Dendritic cell treated with granulocyte-macrophage colony-stimulating factor and Interleukin-4, amounts not matched to agents 40 ng/mL and 50 ng/mL, for 4 days (primary cell): ENCODE results near the gene ERICH3.

Experiments used
- H3K27ac Mint-ChIP-seq: one replicate; pipeline ENCODE4 v1.8.0; 2022; ENCODE audit warnings: mild to moderate bottlenecking, mixed read lengths
- H3K27me3 Mint-ChIP-seq: one replicate; pipeline ENCODE4 v1.8.0; 2022; ENCODE audit warnings: mild to moderate bottlenecking, mixed read lengths
- H3K36me3 Mint-ChIP-seq: one replicate; pipeline ENCODE4 v1.8.0; 2022; ENCODE audit warnings: low read depth, mixed read lengths
- H3K4me1 Mint-ChIP-seq: one replicate; pipeline ENCODE4 v1.8.0; 2022; ENCODE audit warnings: low read depth, mixed read lengths
- H3K4me3 Mint-ChIP-seq: one replicate; pipeline ENCODE4 v1.8.0; 2022; ENCODE audit warnings: mild to moderate bottlenecking, moderate library complexity, mixed read lengths
- H3K9me3 Mint-ChIP-seq: one replicate; pipeline ENCODE4 v1.8.0; 2022; ENCODE audit warnings: mixed read lengths
- intact Hi-C: fragments of 100-400 bp; cut with micrococcal nuclease; formaldehyde crosslinking; loops from one replicate; pipeline ENCODE4 v1.15.0; 2022

Gene ERICH3

DNA sequence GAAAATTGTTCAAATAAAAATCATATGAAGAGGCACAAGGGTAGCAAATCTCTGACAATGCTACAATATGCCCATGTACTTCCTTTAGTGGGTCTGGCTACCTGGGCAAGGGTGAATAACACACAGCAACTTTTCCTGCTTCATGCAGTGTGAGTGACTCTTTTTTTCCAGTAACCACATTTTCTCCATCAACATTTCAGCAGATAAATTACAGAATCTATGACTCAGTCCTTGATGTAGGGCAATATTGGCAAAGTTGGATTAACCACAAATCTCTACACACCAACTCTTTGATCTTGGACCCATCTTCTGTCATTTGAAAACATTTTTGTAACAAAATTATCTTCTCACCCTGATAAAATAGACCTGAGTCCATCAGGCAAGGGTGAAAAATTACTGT is 31.7 kb downstream of the ERICH3 start:
- no peaks in the 10 kb centered on the region for H3K36me3 Mint-ChIP-seq
- H3K27me3 Mint-ChIP-seq = no peaks in the 10 kb centered on the region
- no peaks in the 10 kb centered on the region for H3K4me1 Mint-ChIP-seq
- intact Hi-C loops = no loop called here
- peaks cover 24% of the 10 kb centered on the region for H3K9me3 Mint-ChIP-seq
- H3K4me3 Mint-ChIP-seq = no peak overlapping the region
- no peak overlapping the region for H3K27ac Mint-ChIP-seq

DNA sequence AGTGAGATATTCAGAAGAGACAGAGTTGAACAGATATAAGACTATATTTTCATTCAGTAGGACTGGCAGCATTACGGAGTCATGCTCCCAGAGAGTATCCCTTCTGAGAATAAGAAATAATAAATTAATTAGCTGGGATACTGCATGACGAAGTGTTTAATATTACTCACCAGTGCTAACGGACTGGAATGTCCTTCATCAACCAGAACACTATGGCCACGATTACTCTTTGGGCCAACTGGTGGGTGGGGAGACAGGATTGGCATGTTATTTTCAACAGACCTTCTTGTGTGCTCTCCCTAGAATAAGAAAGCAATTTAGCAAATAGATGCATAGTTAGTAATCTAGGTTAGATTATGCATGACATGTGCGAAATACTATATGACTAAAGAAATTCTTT is 32.4 kb downstream of the ERICH3 start:
- H3K9me3 Mint-ChIP-seq = peaks cover 24% of the 10 kb centered on the region
- H3K4me3 Mint-ChIP-seq = no peak overlapping the region
- intact Hi-C loops = no loop called here
- no peak overlapping the region for H3K27ac Mint-ChIP-seq
- no peaks in the 10 kb centered on the region for H3K27me3 Mint-ChIP-seq
- H3K4me1 Mint-ChIP-seq = no peaks in the 10 kb centered on the region
- no peaks in the 10 kb centered on the region for H3K36me3 Mint-ChIP-seq

DNA sequence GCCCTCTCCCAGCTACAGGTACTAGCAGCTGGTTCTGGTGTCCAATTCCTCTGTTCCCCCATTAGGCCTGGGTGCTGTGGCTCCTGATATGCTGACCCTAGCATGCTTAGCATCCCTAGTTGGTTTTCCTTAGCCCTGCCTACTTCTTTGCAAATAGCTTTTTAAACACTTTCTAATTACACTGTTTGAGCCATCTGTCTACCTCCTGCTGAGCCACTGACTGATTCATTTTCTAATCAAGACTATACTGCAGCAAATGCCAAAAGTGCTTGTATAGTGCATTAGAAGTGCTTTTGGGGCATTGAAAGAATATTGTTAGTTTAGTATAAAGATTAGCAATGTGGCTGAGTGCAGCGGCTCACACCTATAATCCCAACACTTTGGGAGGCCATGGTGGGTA is 36.3 kb downstream of the ERICH3 start:
- Mint-ChIP-seq H3K36me3 (no peaks in the 10 kb centered on the region), H3K4me1 (no peaks in the 10 kb centered on the region), H3K27ac (no peak overlapping the region), H3K9me3 (peaks cover 13% of the 10 kb centered on the region), H3K27me3 (no peaks in the 10 kb centered on the region), H3K4me3 (no peak overlapping the region)
- intact Hi-C loops = no loop called here

DNA sequence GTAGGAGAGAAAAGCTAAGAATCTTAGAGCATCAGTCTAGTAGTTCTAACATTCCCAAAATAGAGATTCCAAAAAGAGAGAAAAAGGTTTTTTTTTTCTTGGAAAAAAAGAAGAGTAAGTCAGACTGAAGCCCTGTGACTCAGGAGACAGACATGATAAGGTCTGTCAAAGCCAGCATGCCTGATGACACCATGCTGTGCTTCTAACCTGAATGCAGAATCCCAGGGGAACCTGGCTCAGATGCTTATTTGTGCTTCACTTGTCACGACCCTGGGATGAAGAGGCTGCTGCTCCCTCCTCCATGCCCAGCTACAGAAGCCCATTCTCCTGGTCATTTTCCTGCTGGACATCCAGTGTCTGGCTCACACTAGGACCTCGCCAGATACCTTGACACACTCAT is 44.3 kb downstream of the ERICH3 start:
- intact Hi-C loops = no loop called here
- Mint-ChIP-seq H3K27ac (no peak overlapping the region), H3K4me3 (no peak overlapping the region), H3K9me3 (peaks cover 5% of the 10 kb centered on the region), H3K27me3 (no peaks in the 10 kb centered on the region), H3K4me1 (no peaks in the 10 kb centered on the region), H3K36me3 (no peaks in the 10 kb centered on the region)

DNA sequence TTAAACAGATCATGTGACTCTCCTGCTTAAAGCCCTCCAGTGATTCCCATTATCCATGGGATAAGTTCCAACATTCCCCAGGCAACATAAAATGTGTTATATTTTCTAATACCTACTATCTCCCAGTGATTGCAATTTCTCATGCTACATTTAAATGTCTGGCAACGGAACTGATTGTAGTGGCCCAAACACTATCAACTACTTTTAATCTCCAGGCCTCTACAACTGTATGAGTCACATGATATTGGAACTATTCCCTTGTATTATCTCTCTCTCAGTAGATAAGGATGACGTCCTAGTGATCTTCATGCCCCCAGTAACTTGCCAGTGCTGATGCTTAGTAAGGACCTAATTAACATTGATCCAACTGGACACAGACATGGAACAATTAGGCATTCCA is 49.9 kb downstream of the ERICH3 start:
- intact Hi-C loops = no loop called here
- Mint-ChIP-seq H3K4me1 (no peaks in the 10 kb centered on the region), H3K36me3 (no peaks in the 10 kb centered on the region), H3K4me3 (no peak overlapping the region), H3K27me3 (no peaks in the 10 kb centered on the region), H3K27ac (no peak overlapping the region), H3K9me3 (peaks cover 13% of the 10 kb centered on the region)

DNA sequence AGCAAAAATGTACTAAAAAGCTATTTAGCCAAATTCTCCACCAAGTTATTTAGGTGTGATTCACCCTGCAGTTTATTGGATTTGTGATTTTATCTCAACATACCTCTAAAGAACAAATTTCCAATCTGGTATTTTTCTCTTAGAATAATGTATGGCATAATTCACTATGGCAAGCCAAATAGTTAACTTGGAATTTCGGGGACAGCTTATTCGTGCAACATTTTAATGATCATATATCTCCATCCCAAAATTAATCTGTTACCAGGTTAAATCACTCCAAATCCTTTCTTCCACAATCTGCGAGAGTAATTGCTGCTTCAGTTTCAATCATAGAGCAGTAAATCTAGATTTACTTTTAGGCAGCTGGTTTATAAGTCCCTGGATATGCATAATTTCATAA is 53.4 kb downstream of the ERICH3 start:
- no peaks in the 10 kb centered on the region for H3K27me3 Mint-ChIP-seq
- no peak overlapping the region for H3K4me3 Mint-ChIP-seq
- peaks cover 20% of the 10 kb centered on the region for H3K9me3 Mint-ChIP-seq
- no peaks in the 10 kb centered on the region for H3K36me3 Mint-ChIP-seq
- H3K4me1 Mint-ChIP-seq = no peaks in the 10 kb centered on the region
- intact Hi-C loops = no loop called here
- H3K27ac Mint-ChIP-seq = no peak overlapping the region

DNA sequence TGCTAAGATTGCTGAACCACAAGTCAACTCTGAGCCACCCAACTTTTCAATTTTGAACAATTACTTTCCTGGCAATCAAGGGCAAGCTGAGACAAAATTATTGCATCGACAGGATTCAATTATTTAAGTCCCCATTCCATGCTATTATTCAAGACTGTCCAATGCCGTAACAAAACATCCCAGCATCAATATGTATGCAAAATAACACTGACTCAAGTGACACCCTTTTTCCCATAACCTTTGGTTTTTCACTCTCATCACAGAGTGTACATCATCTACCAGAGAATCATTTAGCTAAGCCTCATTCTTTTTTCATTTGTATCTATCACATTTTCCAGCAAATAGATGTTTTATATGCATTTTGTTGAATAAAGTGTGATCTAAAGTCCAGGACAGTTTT is 54.6 kb downstream of the ERICH3 start:
- no peaks in the 10 kb centered on the region for H3K36me3 Mint-ChIP-seq
- H3K27ac Mint-ChIP-seq = no peak overlapping the region
- H3K4me3 Mint-ChIP-seq = no peak overlapping the region
- no peaks in the 10 kb centered on the region for H3K27me3 Mint-ChIP-seq
- intact Hi-C loops = no loop called here
- peaks cover 13% of the 10 kb centered on the region for H3K9me3 Mint-ChIP-seq
- no peaks in the 10 kb centered on the region for H3K4me1 Mint-ChIP-seq

DNA sequence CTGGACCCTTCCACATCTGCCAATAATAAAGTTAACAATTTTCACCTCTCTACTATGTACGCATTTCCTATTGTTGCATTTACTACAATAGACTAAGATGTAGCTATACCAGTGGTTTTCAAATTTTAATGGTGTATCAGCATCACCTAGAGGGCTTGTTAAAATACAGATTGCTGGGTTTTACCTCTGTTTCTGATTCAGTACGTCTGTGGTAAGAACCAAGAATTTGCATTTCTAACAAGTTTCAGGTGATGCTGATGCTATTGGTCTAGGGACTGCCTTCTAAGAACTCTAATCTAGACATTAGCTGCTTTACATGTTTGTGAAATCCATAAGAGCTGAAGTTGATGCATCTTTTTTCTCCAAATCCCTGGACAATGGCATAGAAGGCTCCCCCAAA is 59.7 kb downstream of the ERICH3 start:
- Mint-ChIP-seq H3K4me1 (no peaks in the 10 kb centered on the region), H3K27ac (no peak overlapping the region), H3K36me3 (no peaks in the 10 kb centered on the region), H3K4me3 (no peak overlapping the region), H3K27me3 (no peaks in the 10 kb centered on the region), H3K9me3 (peaks cover 8% of the 10 kb centered on the region)
- intact Hi-C loops = no loop called here

DNA sequence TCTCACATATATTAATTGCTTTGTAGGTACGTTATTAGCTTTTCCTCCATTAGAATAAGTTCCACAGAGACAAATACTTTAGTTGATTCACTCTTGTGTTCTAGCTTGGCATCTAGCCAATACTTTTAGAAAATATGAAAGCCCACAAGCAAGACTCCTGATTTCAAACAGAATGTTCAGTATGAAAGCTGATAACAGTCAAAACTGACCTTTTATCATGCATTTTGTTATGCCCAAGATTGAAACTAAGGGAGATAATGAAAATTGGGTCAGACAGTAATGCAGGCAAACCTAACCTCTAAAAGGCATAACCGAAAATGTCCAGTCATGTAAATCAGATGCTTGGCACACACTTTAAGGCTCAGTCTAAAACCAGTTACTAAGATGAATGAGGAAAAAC is 61.7 kb downstream of the ERICH3 start:
- H3K36me3 Mint-ChIP-seq = no peaks in the 10 kb centered on the region
- no peaks in the 10 kb centered on the region for H3K4me1 Mint-ChIP-seq
- H3K9me3 Mint-ChIP-seq = peaks cover 8% of the 10 kb centered on the region
- no peak overlapping the region for H3K27ac Mint-ChIP-seq
- intact Hi-C loops = no loop called here
- H3K27me3 Mint-ChIP-seq = no peaks in the 10 kb centered on the region
- H3K4me3 Mint-ChIP-seq = no peak overlapping the region

DNA sequence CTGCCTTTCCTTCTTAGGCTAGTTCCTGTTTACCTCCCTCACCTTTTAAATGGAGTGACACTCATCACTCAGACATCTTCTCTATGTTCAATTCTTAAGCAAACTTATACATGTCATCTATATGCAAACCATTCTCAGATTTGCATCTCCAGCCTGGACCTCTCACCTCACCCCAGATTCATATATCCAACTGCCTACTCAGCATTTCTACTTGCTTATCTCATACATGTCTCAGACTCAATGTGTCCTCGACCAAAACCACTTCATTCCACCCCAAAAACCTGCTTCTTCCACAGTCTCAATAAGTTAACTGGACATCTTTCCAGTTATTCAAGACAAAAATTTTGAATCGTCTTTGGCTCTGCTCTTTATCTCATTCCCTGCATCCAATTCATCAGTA is 62.6 kb downstream of the ERICH3 start:
- no peaks in the 10 kb centered on the region for H3K27me3 Mint-ChIP-seq
- H3K4me3 Mint-ChIP-seq = no peak overlapping the region
- intact Hi-C loops = no loop called here
- H3K4me1 Mint-ChIP-seq = no peaks in the 10 kb centered on the region
- H3K9me3 Mint-ChIP-seq = no peaks in the 10 kb centered on the region
- H3K36me3 Mint-ChIP-seq = no peaks in the 10 kb centered on the region
- H3K27ac Mint-ChIP-seq = no peak overlapping the region

DNA sequence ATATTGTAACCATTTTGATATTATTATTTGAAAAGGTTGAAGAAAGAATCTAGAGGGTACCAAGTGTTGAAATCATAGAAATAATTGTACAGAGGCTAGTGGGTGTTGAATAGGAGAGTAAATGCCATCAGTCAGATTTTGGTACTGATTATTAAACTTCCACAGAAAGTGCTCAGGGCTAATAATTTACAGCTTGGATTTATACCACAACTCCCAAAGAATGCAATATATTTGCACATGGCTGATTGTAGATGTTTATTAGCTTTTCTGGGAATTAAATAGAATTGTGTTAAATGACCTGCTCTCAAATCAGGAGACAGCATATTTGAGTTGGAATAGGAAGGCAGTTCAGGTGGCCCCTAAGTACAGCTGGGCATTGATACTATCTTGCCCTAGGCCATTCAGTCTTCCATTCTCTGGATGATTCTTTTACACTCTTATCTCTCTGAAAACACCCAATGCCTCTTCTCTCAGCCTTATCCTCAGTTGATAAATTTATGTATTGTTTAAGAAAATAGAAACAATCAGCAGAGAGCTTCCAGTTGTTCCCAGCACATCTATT is 63.7 kb downstream of the ERICH3 start:
- H3K9me3 Mint-ChIP-seq = no peaks in the 10 kb centered on the region
- H3K4me3 Mint-ChIP-seq = no peak overlapping the region
- H3K27ac Mint-ChIP-seq = no peak overlapping the region
- H3K36me3 Mint-ChIP-seq = no peaks in the 10 kb centered on the region
- intact Hi-C loops = no loop called here
- H3K4me1 Mint-ChIP-seq = no peaks in the 10 kb centered on the region
- no peaks in the 10 kb centered on the region for H3K27me3 Mint-ChIP-seq

DNA sequence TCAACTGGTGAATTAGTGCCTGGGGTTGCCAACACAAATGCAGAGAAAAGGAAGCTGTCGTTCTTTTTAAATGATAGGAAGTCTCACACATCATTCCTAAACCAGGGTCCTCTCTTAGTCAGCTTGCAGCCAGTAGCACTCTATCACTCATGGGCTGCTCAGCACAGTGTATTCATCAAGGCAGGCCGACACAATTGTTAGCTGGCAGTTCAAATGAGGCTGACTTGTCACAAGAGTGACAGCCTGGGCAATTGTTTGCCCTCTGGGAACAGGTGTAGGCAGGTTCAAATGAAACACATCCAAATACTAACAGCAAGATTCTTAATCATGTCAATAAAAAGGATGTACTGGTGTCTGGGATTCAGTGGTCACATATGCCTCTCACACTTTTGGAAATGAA is 76.9 kb downstream of the ERICH3 start:
- no peaks in the 10 kb centered on the region for H3K9me3 Mint-ChIP-seq
- intact Hi-C loops = no loop called here
- H3K27ac Mint-ChIP-seq = no peak overlapping the region
- H3K4me3 Mint-ChIP-seq = no peak overlapping the region
- H3K4me1 Mint-ChIP-seq = no peaks in the 10 kb centered on the region
- no peaks in the 10 kb centered on the region for H3K27me3 Mint-ChIP-seq
- H3K36me3 Mint-ChIP-seq = no peaks in the 10 kb centered on the region

DNA sequence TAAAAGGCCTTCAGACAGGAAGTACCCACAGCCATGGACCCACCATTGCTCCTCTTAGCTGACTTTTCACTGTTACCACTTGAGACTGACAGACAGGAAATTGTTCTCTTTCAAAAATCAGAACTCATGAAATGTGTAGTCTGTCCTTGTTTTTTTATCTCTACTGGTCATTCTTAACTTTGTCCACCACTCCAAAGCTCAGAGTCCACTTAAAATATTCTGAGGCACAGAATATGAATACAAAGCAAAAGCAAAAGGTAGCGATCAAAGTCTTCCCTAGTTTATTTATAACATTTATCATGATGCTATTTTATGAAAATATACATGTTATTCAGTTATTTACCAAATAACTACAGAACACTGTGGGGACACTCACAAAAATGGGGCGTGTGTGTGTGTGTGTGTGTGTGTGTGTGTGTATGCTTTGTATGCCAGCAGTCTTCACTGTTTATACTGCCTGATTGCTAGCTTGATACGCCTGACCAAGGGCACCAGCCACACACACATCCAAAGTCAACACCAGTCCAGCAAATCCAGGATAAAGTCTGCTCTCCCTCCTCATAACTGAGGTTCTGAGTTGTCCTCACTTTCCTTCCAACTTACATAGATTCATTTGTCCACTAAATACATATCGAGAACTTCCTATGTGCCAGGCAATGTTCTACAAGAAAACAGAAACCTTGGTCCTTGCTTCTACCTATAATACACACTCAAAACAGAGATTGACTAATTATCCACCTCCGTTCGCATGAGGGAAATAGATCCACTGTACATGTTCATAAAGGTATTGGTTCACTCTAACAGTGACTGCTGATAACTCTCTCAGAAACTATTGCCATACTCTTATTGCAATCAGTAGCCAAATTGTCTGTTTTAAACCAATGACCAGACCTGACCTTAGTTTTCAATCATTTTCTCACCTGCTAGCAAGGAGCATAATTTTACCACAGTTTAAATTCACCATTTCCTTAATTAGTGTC is 79.4 kb downstream of the ERICH3 start:
- H3K27me3 Mint-ChIP-seq = no peaks in the 10 kb centered on the region
- no peaks in the 10 kb centered on the region for H3K9me3 Mint-ChIP-seq
- H3K27ac Mint-ChIP-seq = no peak overlapping the region
- no peak overlapping the region for H3K4me3 Mint-ChIP-seq
- intact Hi-C loops = no loop called here
- no peaks in the 10 kb centered on the region for H3K36me3 Mint-ChIP-seq
- no peaks in the 10 kb centered on the region for H3K4me1 Mint-ChIP-seq

DNA sequence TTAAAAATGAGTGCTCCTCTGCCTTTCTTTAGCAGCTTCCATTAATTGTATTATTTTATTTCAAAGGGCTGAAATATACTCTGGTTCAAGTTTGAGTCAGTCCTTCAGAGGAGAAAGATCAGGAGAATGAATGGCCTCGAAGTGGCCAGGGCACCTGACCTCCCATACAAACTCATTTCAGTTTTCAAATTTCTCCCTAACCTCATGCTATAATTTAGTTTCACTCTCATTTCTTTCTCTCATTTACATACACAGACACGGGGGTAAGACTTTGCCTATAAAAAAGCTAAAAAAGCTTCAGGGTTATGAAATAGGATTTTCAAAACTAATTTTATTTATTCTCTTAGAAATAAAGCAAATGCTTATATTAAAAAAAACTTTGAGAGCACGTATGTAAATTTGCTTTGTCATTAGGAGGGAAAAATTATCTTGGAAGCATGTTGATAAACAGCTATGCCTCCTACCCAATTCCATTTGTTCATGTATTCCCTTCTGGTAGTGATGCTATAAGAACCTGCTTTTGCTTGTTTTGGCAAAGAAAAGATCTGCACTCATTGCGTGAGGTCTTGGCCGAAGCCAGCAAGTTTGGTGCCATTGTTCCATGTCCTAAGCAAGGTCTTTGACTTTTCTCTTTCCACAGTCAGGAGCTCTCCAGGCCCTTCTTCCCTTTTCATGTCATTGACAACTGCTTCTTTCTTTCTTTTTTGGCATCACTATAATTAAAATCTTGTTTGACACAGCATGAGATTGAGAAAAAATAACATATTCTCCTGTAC is 80.8 kb downstream of the ERICH3 start:
- intact Hi-C loops = no loop called here
- Mint-ChIP-seq H3K9me3 (no peaks in the 10 kb centered on the region), H3K4me1 (no peaks in the 10 kb centered on the region), H3K27ac (no peak overlapping the region), H3K4me3 (no peak overlapping the region), H3K27me3 (no peaks in the 10 kb centered on the region), H3K36me3 (no peaks in the 10 kb centered on the region)
